Stimulated activated naive B cell treated with anti-CD40 and anti-IgM and Interleukin-4, amounts not matched to agents 10 μg/mL and 1 μg/mL and 100 μg/mL, for 72 hours (primary cell): ENCODE results near the gene EXOSC9.

Source experiments
- ATAC-seq, 2 donors: fragments of 150-1000 bp; cut with Tn5 transposase; replicated peaks; 2 replicates each; pipeline ENCODE4 v1.10.0; 2021; ENCODE audit warnings: moderate library complexity in 1 of 2
- DNase-seq: peaks from one replicate; pipeline ENCODE4 v3.0.0; 2021
- H3K27ac Mint-ChIP-seq: one replicate; pipeline ENCODE4 v1.8.0; 2022; ENCODE audit warnings: mild to moderate bottlenecking, mixed read lengths
- H3K27me3 Mint-ChIP-seq, 2 donors: one replicate each; pipeline ENCODE4 v1.8.0; 2022; ENCODE audit warnings: mixed read lengths in 2 of 2
- H3K36me3 Mint-ChIP-seq, 2 donors: one replicate each; pipeline ENCODE4 v1.8.0; 2022; ENCODE audit warnings: mixed read lengths in 2 of 2, mild to moderate bottlenecking in 1 of 2
- H3K4me1 Mint-ChIP-seq, 2 donors: one replicate each; pipeline ENCODE4 v1.8.0; 2022; ENCODE audit warnings: mixed read lengths in 2 of 2, mild to moderate bottlenecking in 1 of 2
- H3K4me3 Mint-ChIP-seq, 2 donors: one replicate each; pipeline ENCODE4 v1.8.0; 2022; ENCODE audit warnings: mild to moderate bottlenecking in 2 of 2, mixed read lengths in 2 of 2, moderate library complexity in 1 of 2
- H3K9me3 Mint-ChIP-seq, 2 donors: one replicate each; pipeline ENCODE4 v1.8.0; 2022; ENCODE audit warnings: mixed read lengths in 2 of 2, mild to moderate bottlenecking in 1 of 2

Gene EXOSC9

GRCh38 chr4:121823505-121824170, 22.5 kb downstream of the EXOSC9 start, which contains the start of gene CCNA2:
TSS of gene CCNA2 (minus strand) at chr4:121823883. CDS start at chr4:121823628, 255 bp downstream.
- ATAC-seq (peak; percentile 97 to 99), DNase-seq (peak; percentile 91)
- H3K27me3 Mint-ChIP-seq = no peaks in the 10 kb centered on the region
- H3K4me1 Mint-ChIP-seq = peaks cover 5 to 10% of the 10 kb centered on the region in 2 donors
- H3K4me3 Mint-ChIP-seq = peak within 1 kb of the TSS; percentile 81 to 88
- no peaks in the 10 kb centered on the region for H3K9me3 Mint-ChIP-seq
- peak within 1 kb of the TSS; percentile 92 for H3K27ac Mint-ChIP-seq
- peaks cover 4 to 5% of the 10 kb centered on the region in 2 donors for H3K36me3 Mint-ChIP-seq

- Mint-ChIP-seq H3K27ac (peak overlapping the region; percentile 92), H3K4me3 (peak overlapping the region; percentile 81 to 88), H3K4me1 (peaks cover 5 to 10% of the 10 kb centered on the region in 2 donors), H3K27me3 (no peaks in the 10 kb centered on the region), H3K9me3 (no peaks in the 10 kb centered on the region), H3K36me3 (peaks cover 0 to 1% of the 10 kb centered on the region in 2 donors)
- DNase-seq = no peak
- peak in 1 of 2 donors; percentile 4 for ATAC-seq
Observed at GRCh38 chr4:121824171-121824527, 23.0 kb downstream of the EXOSC9 start.

GRCh38 chr4:121824950-121825349, 23.8 kb downstream of the EXOSC9 start:
- ATAC-seq = no peak
- Mint-ChIP-seq H3K4me1 (peaks cover 5 to 10% of the 10 kb centered on the region in 2 donors), H3K9me3 (no peaks in the 10 kb centered on the region), H3K4me3 (no peak overlapping the region), H3K36me3 (no peaks in the 10 kb centered on the region), H3K27me3 (no peaks in the 10 kb centered on the region), H3K27ac (no peak overlapping the region)
- no peak for DNase-seq

GRCh38 chr4:121827853-121828252, 26.7 kb downstream of the EXOSC9 start:
- no peak for DNase-seq

GRCh38 chr4:121829511-121829910, 28.4 kb downstream of the EXOSC9 start:
- DNase-seq = no peak
- Mint-ChIP-seq H3K9me3 (no peaks in the 10 kb centered on the region), H3K4me1 (peaks cover 0 to 2% of the 10 kb centered on the region in 2 donors), H3K36me3 (peaks cover 5 to 9% of the 10 kb centered on the region in 2 donors), H3K4me3 (no peak overlapping the region), H3K27me3 (no peaks in the 10 kb centered on the region), H3K27ac (no peak overlapping the region)
- ATAC-seq = no peak

More at GRCh38 chr4:121827853-121828252, 26.7 kb downstream of the EXOSC9 start:
- no peak for ATAC-seq
- Mint-ChIP-seq H3K27me3 (no peaks in the 10 kb centered on the region), H3K27ac (no peak overlapping the region), H3K4me3 (no peak overlapping the region), H3K4me1 (peaks cover 5 to 7% of the 10 kb centered on the region in 2 donors), H3K36me3 (peaks cover 5 to 9% of the 10 kb centered on the region in 2 donors), H3K9me3 (no peaks in the 10 kb centered on the region)

GRCh38 chr4:121838136-121838535, 37.0 kb downstream of the EXOSC9 start:
- no peak overlapping the region for H3K27ac Mint-ChIP-seq

GRCh38 chr4:121842862-121843261, 41.7 kb downstream of the EXOSC9 start:
- no peaks in the 10 kb centered on the region for H3K27me3 Mint-ChIP-seq
- H3K4me1 Mint-ChIP-seq = no peaks in the 10 kb centered on the region
- no peak for ATAC-seq
- no peak for DNase-seq
- H3K4me3 Mint-ChIP-seq = no peak overlapping the region
- peaks cover 27 to 32% of the 10 kb centered on the region in 2 donors for H3K36me3 Mint-ChIP-seq
- no peak overlapping the region for H3K27ac Mint-ChIP-seq
- peaks cover 2 to 4% of the 10 kb centered on the region in 2 donors for H3K9me3 Mint-ChIP-seq

More at GRCh38 chr4:121838136-121838535, 37.0 kb downstream of the EXOSC9 start:
- Mint-ChIP-seq H3K27me3 (no peaks in the 10 kb centered on the region), H3K36me3 (peaks cover 26 to 29% of the 10 kb centered on the region in 2 donors), H3K9me3 (peaks cover 2 to 4% of the 10 kb centered on the region in 2 donors), H3K4me1 (no peaks in the 10 kb centered on the region), H3K4me3 (no peak overlapping the region)
- ATAC-seq (no peak), DNase-seq (no peak)

- H3K4me3 Mint-ChIP-seq = no peak overlapping the region
- H3K4me1 Mint-ChIP-seq = no peaks in the 10 kb centered on the region
- H3K27ac Mint-ChIP-seq = no peak overlapping the region
- no peaks in the 10 kb centered on the region for H3K9me3 Mint-ChIP-seq
- no peaks in the 10 kb centered on the region for H3K27me3 Mint-ChIP-seq
- ATAC-seq (no peak), DNase-seq (no peak)
- H3K36me3 Mint-ChIP-seq = peaks cover 17 to 31% of the 10 kb centered on the region in 2 donors
Observed at GRCh38 chr4:121846662-121847061, 45.5 kb downstream of the EXOSC9 start.

GRCh38 chr4:121851354-121851753, 50.2 kb downstream of the EXOSC9 start:
- Mint-ChIP-seq H3K36me3 (peaks cover 11 to 32% of the 10 kb centered on the region in 2 donors), H3K27ac (no peak overlapping the region), H3K4me3 (no peak overlapping the region), H3K4me1 (no peaks in the 10 kb centered on the region), H3K27me3 (no peaks in the 10 kb centered on the region), H3K9me3 (no peaks in the 10 kb centered on the region)
- no peak for ATAC-seq
- no peak for DNase-seq

- Mint-ChIP-seq H3K4me3 (no peak overlapping the region), H3K9me3 (no peaks in the 10 kb centered on the region), H3K27me3 (no peaks in the 10 kb centered on the region), H3K4me1 (no peaks in the 10 kb centered on the region), H3K36me3 (peaks cover 0 to 11% of the 10 kb centered on the region in 2 donors), H3K27ac (no peak overlapping the region)
- ATAC-seq (no peak), DNase-seq (no peak)
Observed at GRCh38 chr4:121860121-121860520, 59.0 kb downstream of the EXOSC9 start.

- H3K4me3 Mint-ChIP-seq = no peak overlapping the region
- H3K4me1 Mint-ChIP-seq = no peaks in the 10 kb centered on the region
- no peak for DNase-seq
- no peaks in the 10 kb centered on the region for H3K27me3 Mint-ChIP-seq
- ATAC-seq = no peak
- H3K9me3 Mint-ChIP-seq = peaks cover 0 to 1% of the 10 kb centered on the region in 2 donors
- peaks cover 9 to 21% of the 10 kb centered on the region in 2 donors for H3K36me3 Mint-ChIP-seq
- H3K27ac Mint-ChIP-seq = no peak overlapping the region
Observed at GRCh38 chr4:121861426-121861825, 60.3 kb downstream of the EXOSC9 start.

GRCh38 chr4:121863799-121864198, 62.7 kb downstream of the EXOSC9 start:
- Mint-ChIP-seq H3K36me3 (peaks cover 14 to 26% of the 10 kb centered on the region in 2 donors), H3K9me3 (peaks cover 0 to 1% of the 10 kb centered on the region in 2 donors), H3K4me1 (peaks cover 2% of the 10 kb centered on the region in 2 donors), H3K27ac (no peak overlapping the region), H3K4me3 (no peak overlapping the region), H3K27me3 (no peaks in the 10 kb centered on the region)
- DNase-seq (no peak), ATAC-seq (no peak)
